GM19452 (cell line): Measurements from ENCODE around the gene NUDT6.

ENCODE experiments used
- ATAC-seq: cut with Tn5 transposase; IDR thresholded peaks from one replicate; pipeline ENCODE4 v1.9.1; 2021; ENCODE audit not compliant: unreplicated experiment

NUDT6 gene

GRCh38 chr4:122914938-122915337 lies 7.5 kb downstream of the NUDT6 start:
- ATAC-seq, result no peak

GRCh38 chr4:122914292-122914904 lies 8.0 kb downstream of the NUDT6 start:
- ATAC-seq, result peak; percentile 84

DNA sequence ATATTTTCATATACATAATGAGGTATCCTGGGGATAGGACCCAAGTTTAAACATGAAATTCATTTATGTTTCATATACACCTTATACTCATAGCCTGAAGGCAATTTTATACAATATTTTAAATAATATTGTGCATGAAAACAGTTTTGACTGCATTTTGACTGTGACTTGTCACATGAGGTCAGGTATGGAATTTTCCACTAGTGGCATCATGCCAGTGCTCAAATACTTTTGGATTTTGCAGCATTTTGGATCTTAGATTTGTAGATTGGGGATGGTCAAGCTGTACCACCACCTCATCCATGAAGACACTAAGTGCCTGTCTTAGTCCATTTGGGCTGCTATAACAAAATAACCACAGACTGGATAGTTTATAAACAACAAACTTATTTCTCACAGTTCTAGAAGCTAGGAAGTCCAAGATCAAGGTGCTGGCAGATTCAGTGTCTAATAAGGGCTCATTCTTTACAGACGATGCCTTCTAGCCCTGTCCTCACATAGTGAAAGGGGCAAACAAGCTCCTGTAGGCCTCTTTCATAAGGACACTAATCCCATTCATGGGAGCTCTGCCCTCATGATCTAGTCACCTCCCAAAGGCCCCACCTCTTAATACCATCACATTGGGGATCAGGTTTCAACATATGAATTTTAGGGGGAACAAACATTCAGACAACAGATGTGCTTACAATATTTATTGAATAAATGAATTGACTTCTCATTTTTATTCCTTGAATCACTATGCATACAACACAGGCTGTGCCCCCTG lies 9.4 kb downstream of the NUDT6 start:
- ATAC-seq, result no peak

GRCh38 chr4:122911588-122911987 lies 10.8 kb downstream of the NUDT6 start:
- no peak for ATAC-seq

DNA sequence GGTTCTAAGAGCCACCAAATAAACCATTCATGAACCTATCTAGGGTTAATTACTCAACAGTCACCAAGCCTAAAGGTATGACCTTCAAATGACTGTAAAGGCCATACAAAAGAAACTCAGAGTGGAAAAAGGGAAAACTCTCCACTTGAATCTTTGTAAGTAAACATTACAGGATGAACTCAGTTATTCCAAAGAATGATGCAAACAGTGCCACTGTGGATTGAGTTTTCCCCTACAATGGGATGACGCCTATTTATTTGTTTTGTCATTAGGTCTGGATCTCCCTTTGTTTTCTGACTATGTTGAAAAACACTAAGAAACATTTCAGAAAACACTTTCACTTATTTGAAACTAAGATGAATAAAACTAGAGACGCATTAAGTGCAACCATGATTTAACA lies 12.7 kb downstream of the NUDT6 start:
- ATAC-seq, result no peak

- ATAC-seq, result no peak
Observed at GRCh38 chr4:122908223-122908622, 14.2 kb downstream of the NUDT6 start.

DNA sequence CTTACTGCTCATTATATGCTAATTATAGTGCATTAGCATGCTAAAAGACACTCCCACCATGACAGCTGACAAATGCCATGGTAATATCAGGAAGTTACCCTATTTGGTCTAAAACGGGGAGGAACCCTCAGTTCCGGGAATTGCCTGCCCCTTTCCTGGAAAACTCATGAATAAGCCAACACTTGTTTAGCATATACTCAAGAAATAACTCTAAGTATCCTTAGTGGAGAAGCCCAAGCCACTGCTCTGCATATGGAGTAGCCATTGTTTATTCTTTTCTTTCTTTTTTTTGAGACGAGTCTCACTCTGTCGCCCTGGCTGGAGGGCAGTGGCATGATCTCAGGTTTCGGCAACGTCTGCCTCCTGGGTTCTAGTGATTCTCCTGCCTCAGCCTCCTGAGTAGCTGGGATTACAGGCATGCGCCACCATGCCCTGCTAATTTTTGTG lies 15.5 kb downstream of the NUDT6 start:
- no peak for ATAC-seq

DNA sequence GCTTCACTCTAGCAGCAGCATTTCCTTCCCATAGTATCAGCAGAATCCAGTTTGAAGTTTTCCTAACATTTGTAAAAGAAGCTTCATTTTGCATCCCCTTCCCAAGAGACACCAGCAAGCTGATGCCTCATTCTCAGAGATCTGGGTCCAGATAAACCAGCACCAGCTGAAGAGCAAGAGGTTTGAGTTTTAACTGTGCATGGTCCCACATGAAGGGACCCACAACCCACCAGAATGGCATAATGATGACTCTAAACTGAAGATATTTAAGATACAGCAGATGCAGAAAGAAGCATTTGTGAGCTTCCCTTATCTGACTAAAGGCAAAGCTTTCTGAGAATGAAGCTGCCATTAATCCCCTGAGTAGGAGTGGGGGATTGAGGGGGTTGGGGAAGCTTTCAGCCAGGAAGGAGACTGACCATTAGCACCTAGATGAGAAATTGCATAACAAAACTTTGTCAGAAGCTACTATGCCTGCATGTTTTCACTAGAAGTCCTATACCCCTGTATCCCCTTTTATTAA lies 18.6 kb downstream of the NUDT6 start:
- no peak for ATAC-seq

- ATAC-seq, result no peak
Observed at GRCh38 chr4:122901247-122902010, 21.0 kb downstream of the NUDT6 start.

DNA sequence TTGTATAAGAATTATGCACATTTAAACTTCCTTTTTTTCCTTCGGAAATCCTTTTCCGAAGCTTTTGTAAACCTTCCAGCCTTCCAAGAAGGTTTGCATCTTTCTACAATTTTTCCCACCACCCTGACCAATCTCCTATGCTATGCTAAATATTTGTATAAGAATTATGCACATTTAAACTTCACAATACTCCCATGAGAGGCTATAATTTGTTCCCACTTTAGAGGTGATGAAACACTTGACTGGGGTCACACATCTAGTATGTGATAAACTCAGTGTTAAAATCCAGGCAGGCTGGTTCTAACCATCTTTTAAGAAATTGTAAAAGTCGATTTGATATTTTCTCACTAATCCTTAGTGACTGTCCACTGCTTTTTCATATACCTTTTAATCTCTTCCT lies 22.1 kb downstream of the NUDT6 start:
- ATAC-seq, result no peak

DNA sequence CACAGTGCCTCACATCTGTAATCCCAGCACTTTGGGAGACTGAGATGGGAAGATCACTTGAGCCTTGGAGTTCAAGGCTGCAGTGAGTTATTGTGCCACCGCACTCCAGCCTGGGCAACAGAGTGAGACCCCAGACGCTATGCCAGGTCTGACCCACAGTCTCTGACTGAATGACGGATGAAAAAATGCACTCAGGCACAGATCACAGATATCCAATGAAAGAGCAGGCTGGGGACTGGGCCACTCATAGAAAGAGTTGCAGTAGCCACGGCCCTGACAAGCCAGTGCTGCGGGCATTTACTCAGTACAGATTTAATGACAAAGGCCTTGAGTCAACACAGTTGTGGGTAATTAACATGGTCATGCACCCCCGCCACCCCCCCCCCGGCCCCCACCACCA lies 22.7 kb downstream of the NUDT6 start:
- no peak for ATAC-seq

- ATAC-seq, result no peak
Observed at GRCh38 chr4:122898370-122899150, 23.8 kb downstream of the NUDT6 start.

DNA sequence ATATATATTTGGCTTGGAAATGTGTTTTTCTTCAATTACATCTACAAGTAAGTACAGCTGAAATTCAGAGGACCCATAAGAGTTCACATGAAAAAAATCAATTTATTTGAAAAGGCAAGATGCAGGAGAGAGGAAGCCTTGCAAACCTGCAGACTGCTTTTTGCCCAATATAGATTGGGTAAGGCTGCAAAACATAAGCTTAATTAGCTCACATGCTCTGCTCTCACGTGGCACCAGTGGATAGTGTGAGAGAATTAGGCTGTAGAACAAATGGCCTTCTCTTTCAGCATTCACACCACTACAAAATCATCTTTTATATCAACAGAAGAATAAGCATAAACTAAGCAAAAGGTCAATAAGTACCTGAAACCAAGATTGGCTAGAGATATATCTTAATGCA lies 26.1 kb downstream of the NUDT6 start:
- ATAC-seq, result no peak

GRCh38 chr4:122895336-122895995 lies 26.9 kb downstream of the NUDT6 start:
- ATAC-seq, result no peak

DNA sequence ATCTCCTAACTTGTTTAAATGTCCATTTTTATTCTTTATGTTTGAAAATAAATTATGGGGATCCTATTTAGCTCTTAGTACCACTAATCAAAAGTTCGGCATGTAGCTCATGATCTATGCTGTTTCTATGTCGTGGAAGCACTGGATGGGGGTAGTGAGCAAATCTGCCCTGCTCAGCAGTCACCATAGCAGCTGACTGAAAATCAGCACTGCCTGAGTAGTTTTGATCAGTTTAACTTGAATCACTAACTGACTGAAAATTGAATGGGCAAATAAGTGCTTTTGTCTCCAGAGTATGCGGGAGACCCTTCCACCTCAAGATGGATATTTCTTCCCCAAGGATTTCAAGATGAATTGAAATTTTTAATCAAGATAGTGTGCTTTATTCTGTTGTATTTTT lies 27.6 kb downstream of the NUDT6 start:
- no peak for ATAC-seq

DNA sequence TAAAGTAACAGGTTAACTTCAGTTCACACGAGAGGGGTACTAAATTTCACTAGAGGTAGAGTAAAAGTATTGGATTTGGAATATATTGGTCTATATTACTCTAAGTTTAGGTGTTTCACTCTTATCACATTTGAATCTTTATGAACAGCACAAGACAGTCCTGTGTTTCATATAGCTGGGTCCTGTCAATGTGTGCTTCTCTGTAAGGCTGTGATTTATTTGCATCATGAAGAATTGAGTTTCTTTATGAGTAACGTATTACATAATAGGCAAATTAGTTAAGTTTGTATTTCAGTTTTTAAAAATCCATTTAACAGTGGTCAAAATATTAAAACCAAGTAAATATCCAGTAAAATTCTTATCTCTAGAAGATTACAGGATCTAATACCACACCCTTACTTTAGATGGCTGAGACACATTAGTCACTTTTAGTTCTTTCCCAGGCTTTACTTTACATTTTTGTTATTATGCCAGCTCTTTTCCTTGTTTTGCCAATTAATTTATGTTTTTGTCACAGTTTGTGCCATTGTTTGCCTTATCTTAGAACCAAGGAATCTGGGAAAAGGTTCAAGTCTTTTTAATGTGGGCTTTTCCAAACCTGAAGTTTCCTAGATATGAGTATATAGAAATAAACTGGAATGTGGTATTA lies 32.1 kb downstream of the NUDT6 start:
- no peak for ATAC-seq

GRCh38 chr4:122889726-122890125 lies 32.7 kb downstream of the NUDT6 start:
- no peak for ATAC-seq

- no peak for ATAC-seq
Observed at GRCh38 chr4:122884499-122884898, 37.9 kb downstream of the NUDT6 start.

- no peak for ATAC-seq
Observed at GRCh38 chr4:122882857-122883735, 39.3 kb downstream of the NUDT6 start.
